ENCODE measurements around the gene CPT1B.

Gene CPT1B

GRCh38 chr22:50621948-50622722 is 43.9 kb upstream of the CPT1B start (continued):
- TF ChIP-seq ZNF48 (tag by site-specific recombination; IDR thresholded peaks at IDR 0.05), result no peak
- no peak for TF ChIP-seq ZSCAN18 (tag by site-specific recombination; IDR thresholded peaks at IDR 0.05)
- TF ChIP-seq ZNF792 (tag by site-specific recombination; IDR thresholded peaks at IDR 0.05), result no peak
- TF ChIP-seq ZNF140 (tag by site-specific recombination; IDR thresholded peaks at IDR 0.05), result no peak
- no peak for TF ChIP-seq HOXD13 (CRISPR knock-in tag; IDR thresholded peaks at IDR 0.05; ENCODE audit: borderline replicate concordance)
- TF ChIP-seq PRDM4 (tag by site-specific recombination; IDR thresholded peaks at IDR 0.05), result no peak
- TF ChIP-seq ZNF223 (tag by site-specific recombination; IDR thresholded peaks at IDR 0.05), result no peak
- no peak for TF ChIP-seq ZSCAN5A (tag by site-specific recombination; IDR thresholded peaks at IDR 0.05)
- TF ChIP-seq ZNF629 (tag by site-specific recombination; IDR thresholded peaks at IDR 0.05), result peak; percentile 61
- no peak for TF ChIP-seq ZNF548 (tag by site-specific recombination; IDR thresholded peaks at IDR 0.05)
- no peak for TF ChIP-seq ZNF768 (tag by site-specific recombination; IDR thresholded peaks at IDR 0.05)
- no peak for TF ChIP-seq ZNF704 (tag by site-specific recombination; IDR thresholded peaks at IDR 0.05)
- no peak for TF ChIP-seq ZNF677 (tag by site-specific recombination; IDR thresholded peaks at IDR 0.05)
- TF ChIP-seq ZNF366 (tag by site-specific recombination; conservative IDR thresholded peaks at IDR 0.05), result peak; percentile 66
- TF ChIP-seq MEIS1 (CRISPR knock-in tag; IDR thresholded peaks at IDR 0.05; ENCODE audit: borderline replicate concordance), result no peak
- no peak for TF ChIP-seq WT1 (tag by site-specific recombination; IDR thresholded peaks at IDR 0.05)
- no peak for TF ChIP-seq ZNF24 (tag by site-specific recombination; IDR thresholded peaks at IDR 0.05)
- no peak for TF ChIP-seq ZSCAN16 (tag by site-specific recombination; IDR thresholded peaks at IDR 0.05)

- Histone ChIP-seq H3K36me3 (ENCODE audit: control insufficient read depth in 2 of 2, insufficient read depth in 1 of 2, low read length in 2 of 2) (peaks cover 0 to 11% of the 10 kb centered on the region in 2 experiments; a peak in 1 of 3 replicates), H3K4me1 (ENCODE audit: control insufficient read depth, insufficient read depth, low read length) (peaks cover 7% of the 10 kb centered on the region; the same call in 1 of the 2 replicates), H3K9me3 (ENCODE audit: control insufficient read depth, insufficient read depth, low read depth, low read length) (no peaks in the 10 kb centered on the region), H3K4me3 (ENCODE audit: low read depth, low read length) (no peak overlapping the region), H3K27ac (ENCODE audit: extremely low read depth, low read depth, low read length) (no peak overlapping the region)
- POLR2A ChIA-PET, result interaction anchor here (0.5 to 1.9 kb wide), 4 partner anchors 60 to 114 kb away, joined by 4 to 13 read pairs (median 6); partner anchors contain the start of genes LMF2, NCAPH2 and SCO2
- CTCF ChIA-PET, result interaction anchor here (0.6 to 4.5 kb wide), 27 partner anchors 9 to 395 kb away, joined by 3 to 24 read pairs (median 4); partner anchors contain the start of genes LMF2, NCAPH2 and SYCE3
- TF ChIP-seq PRDM6 (tag by site-specific recombination; IDR thresholded peaks at IDR 0.05), result no peak
- TF ChIP-seq ZNF449 (tag by site-specific recombination; IDR thresholded peaks at IDR 0.05), result no peak
- TF ChIP-seq ZNF488 (tag by site-specific recombination; IDR thresholded peaks at IDR 0.05), result no peak
- no peak for TF ChIP-seq ZNF837 (tag by site-specific recombination; IDR thresholded peaks at IDR 0.05)
- TF ChIP-seq ZNF514 (tag by site-specific recombination; IDR thresholded peaks at IDR 0.05), result no peak
- no peak for TF ChIP-seq KLF9 (tag by site-specific recombination; IDR thresholded peaks at IDR 0.05; ENCODE audit: low read depth)
- TF ChIP-seq ZIC2 (tag by site-specific recombination; IDR thresholded peaks at IDR 0.05), result no peak
Measured at GRCh38 chr22:50621356-50621880, 43.2 kb upstream of the CPT1B start.
